ENCODE data around the gene WFDC11. TPM values are rescaled to one million over a fixed set of nuclear protein-coding genes. Genes with fewer than 3 reads are reported as not detected.
"Not testable (repeated sequence)": the region's sequence is repeated elsewhere in the genome, so short reads cannot be mapped to it uniquely, and the experiment has no call there.

Gene WFDC11
- total RNA-seq, 1 donor from 2014 or later: not detected

DNA sequence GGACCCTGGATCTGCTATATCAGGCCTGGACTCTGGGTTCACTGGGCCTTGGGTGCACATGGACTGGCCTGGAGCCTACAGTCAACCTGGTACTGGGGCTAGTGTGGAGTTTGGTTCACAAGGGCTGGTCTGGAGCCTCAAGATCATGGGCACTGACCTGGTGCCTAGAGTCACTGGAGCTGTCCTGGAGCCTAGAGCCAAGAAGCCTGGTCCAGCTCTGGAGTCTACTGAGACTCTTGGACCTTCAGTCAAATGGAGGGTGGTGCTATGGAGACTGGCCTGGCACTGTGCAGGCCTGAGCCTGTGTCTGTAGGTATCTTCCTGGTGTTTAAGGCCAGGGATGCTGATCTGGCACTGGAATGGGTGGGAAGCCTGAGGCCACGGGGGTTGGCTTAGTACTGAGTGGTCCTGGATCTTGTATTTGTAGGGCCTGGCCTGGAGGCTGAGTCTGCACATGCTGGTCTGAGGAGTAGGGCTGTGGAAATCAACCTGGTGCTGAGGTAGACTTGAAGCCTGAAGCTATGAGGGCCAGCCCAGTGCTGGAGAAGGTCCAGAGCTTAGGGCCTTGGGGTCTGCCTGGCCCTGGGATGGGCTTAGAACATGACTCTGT, 22.5 kb downstream of the WFDC11 start:
- Mint-ChIP-seq H3K27me3 (ENCODE audit: low read depth) (no peaks in the 10 kb centered on the region), H3K36me3 (ENCODE audit: low read depth) (no peaks in the 10 kb centered on the region), H3K4me1 (ENCODE audit: low read depth) (no peaks in the 10 kb centered on the region), H3K4me3 (ENCODE audit: low read depth) (no peak overlapping the region), H3K27ac (no peak overlapping the region), H3K9me3 (no peaks in the 10 kb centered on the region)
- intact Hi-C loops (cut with micrococcal nuclease): no loop called here
- DNase-seq (ENCODE audit: low spot score): no peak

GRCh38 chr20:45646875-45647274, 23.2 kb downstream of the WFDC11 start:
- Mint-ChIP-seq H3K9me3 (no peaks in the 10 kb centered on the region), H3K4me3 (ENCODE audit: low read depth) (no peak overlapping the region), H3K27ac (no peak overlapping the region), H3K27me3 (ENCODE audit: low read depth) (no peaks in the 10 kb centered on the region), H3K4me1 (ENCODE audit: low read depth) (no peaks in the 10 kb centered on the region), H3K36me3 (ENCODE audit: low read depth) (no peaks in the 10 kb centered on the region)
- intact Hi-C loops (cut with micrococcal nuclease): no loop called here
- no peak for DNase-seq (ENCODE audit: low spot score)

DNA sequence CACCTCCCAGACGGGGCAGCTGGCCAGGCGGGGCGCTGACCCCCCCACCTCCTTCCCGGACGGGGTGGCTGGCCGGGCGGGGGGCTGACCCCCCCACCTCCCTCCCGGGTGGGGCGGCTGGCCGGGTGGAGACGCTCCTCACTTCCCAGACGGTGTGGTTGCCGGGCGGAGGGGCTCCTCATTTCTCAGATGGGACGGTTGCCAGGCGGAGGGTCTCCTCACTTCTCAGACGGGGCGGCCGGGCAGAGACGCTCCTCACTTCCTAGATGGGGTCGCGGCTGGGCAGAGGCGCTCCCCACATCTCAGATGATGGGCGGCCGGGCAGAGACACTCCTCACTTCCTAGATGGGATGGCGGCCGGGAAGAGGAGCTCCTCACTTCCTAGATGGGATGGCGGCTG, 24.2 kb downstream of the WFDC11 start:
- intact Hi-C loops (cut with micrococcal nuclease); H3K4me3 Mint-ChIP-seq (ENCODE audit: low read depth); H3K27ac Mint-ChIP-seq; H3K36me3 Mint-ChIP-seq (ENCODE audit: low read depth); DNase-seq (ENCODE audit: low spot score); H3K9me3 Mint-ChIP-seq; H3K4me1 Mint-ChIP-seq (ENCODE audit: low read depth); H3K27me3 Mint-ChIP-seq (ENCODE audit: low read depth): not testable (repeated sequence)

DNA sequence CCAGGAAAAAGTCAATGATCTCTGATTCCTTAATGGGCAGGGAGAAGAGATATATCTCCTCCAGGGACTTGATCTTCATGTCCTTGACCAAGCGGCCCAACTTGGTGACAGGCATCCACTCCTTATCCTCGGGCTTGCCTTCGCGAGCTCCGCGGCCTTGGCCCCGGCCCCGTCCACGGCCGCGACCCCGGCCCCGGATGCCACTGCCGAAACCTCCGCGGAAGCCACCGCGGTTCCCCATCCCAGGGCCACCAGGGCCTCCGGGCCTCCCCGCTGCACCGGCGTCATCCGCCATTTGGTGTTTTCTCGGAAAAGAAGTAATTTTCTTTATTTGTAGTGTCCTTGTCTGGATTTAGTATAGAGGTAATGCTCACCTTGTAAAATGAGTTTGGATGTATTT, 29.0 kb downstream of the WFDC11 start:
- H3K4me1 Mint-ChIP-seq (ENCODE audit: low read depth); H3K36me3 Mint-ChIP-seq (ENCODE audit: low read depth); DNase-seq (ENCODE audit: low spot score); H3K27ac Mint-ChIP-seq; intact Hi-C loops (cut with micrococcal nuclease); H3K9me3 Mint-ChIP-seq; H3K27me3 Mint-ChIP-seq (ENCODE audit: low read depth); H3K4me3 Mint-ChIP-seq (ENCODE audit: low read depth): not testable (repeated sequence)

DNA sequence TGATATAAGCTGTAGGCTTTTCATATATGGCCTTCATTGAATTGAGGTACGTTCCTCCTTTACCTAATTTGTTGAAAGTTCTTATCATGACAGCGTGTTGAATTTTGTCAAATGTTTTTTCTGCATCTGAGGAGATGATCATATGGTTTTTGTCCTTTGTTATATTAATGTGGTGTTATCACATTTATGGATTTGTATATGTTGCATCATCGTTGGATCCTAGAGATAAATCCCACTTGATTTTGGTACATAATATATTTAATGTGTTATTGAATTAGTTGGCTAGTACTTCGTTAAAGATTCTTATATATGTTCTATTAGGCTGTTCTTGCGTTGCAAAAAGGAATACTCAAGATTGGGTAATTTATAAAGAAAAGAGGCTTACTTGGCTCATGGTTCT, 30.4 kb downstream of the WFDC11 start:
- Mint-ChIP-seq H3K4me1 (ENCODE audit: low read depth) (no peaks in the 10 kb centered on the region), H3K27me3 (ENCODE audit: low read depth) (peaks cover 5% of the 10 kb centered on the region), H3K27ac (no peak overlapping the region), H3K4me3 (ENCODE audit: low read depth) (no peak overlapping the region), H3K36me3 (ENCODE audit: low read depth) (no peaks in the 10 kb centered on the region), H3K9me3 (no peaks in the 10 kb centered on the region)
- no peak for DNase-seq (ENCODE audit: low spot score)
- intact Hi-C loops (cut with micrococcal nuclease): no loop called here

DNA sequence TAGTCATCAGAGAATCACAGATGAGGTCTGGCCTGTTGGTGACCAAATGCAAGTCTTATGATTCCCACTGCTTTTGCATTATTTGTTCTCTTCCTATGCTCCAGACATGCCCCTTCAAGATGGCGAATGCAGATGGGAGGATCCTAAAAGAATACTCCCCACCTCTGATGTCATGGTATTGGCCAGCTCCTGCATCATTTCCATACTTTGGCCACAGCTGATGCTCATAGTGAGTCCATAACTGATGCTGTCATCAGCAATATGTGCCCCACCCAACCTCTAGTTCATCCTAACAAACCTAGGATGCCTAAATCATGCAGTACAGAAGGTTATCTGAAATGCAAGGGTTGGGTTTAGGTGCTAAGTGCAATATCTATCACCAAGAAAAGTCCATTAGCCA, 33.5 kb downstream of the WFDC11 start:
- H3K4me1 Mint-ChIP-seq (ENCODE audit: low read depth): no peaks in the 10 kb centered on the region
- H3K9me3 Mint-ChIP-seq: no peaks in the 10 kb centered on the region
- no peak overlapping the region for H3K4me3 Mint-ChIP-seq (ENCODE audit: low read depth)
- no peak overlapping the region for H3K27ac Mint-ChIP-seq
- no peaks in the 10 kb centered on the region for H3K36me3 Mint-ChIP-seq (ENCODE audit: low read depth)
- intact Hi-C loops (cut with micrococcal nuclease): no loop called here
- no peak for DNase-seq (ENCODE audit: low spot score)
- peaks cover 8% of the 10 kb centered on the region for H3K27me3 Mint-ChIP-seq (ENCODE audit: low read depth)

DNA sequence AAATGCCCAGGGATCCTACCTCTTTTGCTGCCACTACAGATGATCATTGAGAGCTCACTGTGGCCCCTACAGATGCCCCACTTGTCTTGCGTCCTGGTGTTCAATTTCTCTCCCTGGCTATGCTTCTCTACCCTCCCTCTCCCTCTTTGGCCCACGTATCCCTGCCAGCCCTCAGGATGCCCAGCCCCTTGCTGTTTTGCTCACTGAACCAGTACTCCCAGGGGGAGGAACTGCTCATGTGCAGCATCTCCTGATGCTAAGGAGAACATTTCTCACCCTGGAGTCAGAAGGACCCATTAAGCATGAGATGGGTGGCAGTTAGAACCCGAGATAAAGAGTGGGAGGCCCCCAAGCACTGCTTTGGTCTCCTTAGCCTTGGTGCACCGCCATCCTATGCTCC, 38.9 kb downstream of the WFDC11 start, which contains the start of gene WFDC9:
Gene WFDC9, minus strand, starts transcription at position 101 of the 400 bp plus-strand sequence. CDS start 21,103 bp downstream, outside the sequence.
- intact Hi-C loops (cut with micrococcal nuclease): no loop called here
- H3K9me3 Mint-ChIP-seq: no peaks in the 10 kb centered on the region
- no peaks in the 10 kb centered on the region for H3K36me3 Mint-ChIP-seq (ENCODE audit: low read depth)
- H3K4me1 Mint-ChIP-seq (ENCODE audit: low read depth): no peaks in the 10 kb centered on the region
- no peak within 1 kb of the TSS for H3K4me3 Mint-ChIP-seq (ENCODE audit: low read depth)
- peaks cover 10% of the 10 kb centered on the region for H3K27me3 Mint-ChIP-seq (ENCODE audit: low read depth)
- no peak for DNase-seq (ENCODE audit: low spot score)
- no peak within 1 kb of the TSS for H3K27ac Mint-ChIP-seq

DNA sequence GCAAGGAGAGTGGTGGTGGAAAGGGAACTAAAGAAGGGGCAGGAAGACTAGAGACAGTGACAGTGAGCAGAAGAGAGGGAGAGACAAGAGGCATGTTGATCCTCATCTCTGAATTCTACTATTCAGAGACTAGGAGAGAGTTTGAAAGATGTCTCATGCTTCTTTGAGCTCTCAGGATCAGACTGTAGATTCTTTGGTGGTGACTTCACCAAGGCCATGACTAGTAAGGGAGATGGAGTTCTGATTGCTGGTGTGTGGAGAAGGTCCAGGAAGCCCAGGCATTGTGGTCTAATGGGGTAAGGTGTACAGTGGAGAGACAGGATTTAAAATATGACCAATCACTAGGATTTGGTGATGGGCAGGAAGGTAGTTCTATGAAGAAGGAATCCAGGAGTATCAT, 39.7 kb downstream of the WFDC11 start:
- H3K4me3 Mint-ChIP-seq (ENCODE audit: low read depth): no peak overlapping the region
- H3K36me3 Mint-ChIP-seq (ENCODE audit: low read depth): no peaks in the 10 kb centered on the region
- intact Hi-C loops (cut with micrococcal nuclease): no loop called here
- no peaks in the 10 kb centered on the region for H3K4me1 Mint-ChIP-seq (ENCODE audit: low read depth)
- H3K27ac Mint-ChIP-seq: no peak overlapping the region
- H3K9me3 Mint-ChIP-seq: no peaks in the 10 kb centered on the region
- peaks cover 10% of the 10 kb centered on the region for H3K27me3 Mint-ChIP-seq (ENCODE audit: low read depth)
- DNase-seq (ENCODE audit: low spot score): no peak

DNA sequence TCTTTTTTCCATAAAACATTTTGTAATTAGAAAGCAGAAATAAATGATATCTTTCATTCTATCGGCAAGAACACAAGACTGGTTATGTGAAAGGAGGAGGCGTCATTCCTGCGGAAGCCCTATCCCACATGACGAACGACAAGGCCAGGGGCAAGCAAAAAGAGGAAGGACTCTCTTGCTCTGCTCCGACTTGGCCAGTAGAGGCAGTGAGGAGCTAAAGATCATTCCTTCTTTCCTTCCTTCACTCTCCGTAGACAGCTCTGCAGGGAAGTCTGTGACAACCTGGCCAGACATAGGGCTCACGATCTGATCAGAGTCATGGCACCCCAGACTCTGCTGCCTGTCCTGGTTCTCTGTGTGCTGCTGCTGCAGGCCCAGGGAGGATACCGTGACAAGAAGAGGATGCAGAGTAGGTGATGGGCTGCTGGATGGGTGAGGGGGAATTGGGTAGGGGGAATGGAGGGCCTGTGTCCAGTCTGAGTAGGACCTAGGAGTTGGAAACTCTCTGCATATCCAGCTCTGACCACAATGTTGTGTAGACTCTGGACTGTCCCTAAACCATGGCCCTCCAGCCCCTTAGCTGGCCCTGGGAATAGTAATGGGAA, 40.4 kb downstream of the WFDC11 start, which contains the start of gene WFDC10A:
Gene WFDC10A, plus strand, starts transcription at position 244 of the 605 bp plus-strand sequence. Its CDS starts 75 bp downstream, at position 319.
- Mint-ChIP-seq H3K4me1 (ENCODE audit: low read depth) (no peaks in the 10 kb centered on the region), H3K27me3 (ENCODE audit: low read depth) (peaks cover 10% of the 10 kb centered on the region), H3K36me3 (ENCODE audit: low read depth) (no peaks in the 10 kb centered on the region), H3K27ac (no peak within 1 kb of the TSS), H3K4me3 (ENCODE audit: low read depth) (no peak within 1 kb of the TSS), H3K9me3 (no peaks in the 10 kb centered on the region)
- intact Hi-C loops (cut with micrococcal nuclease): no loop called here
- no peak for DNase-seq (ENCODE audit: low spot score)

GRCh38 chr20:45626540-45626939, 43.5 kb downstream of the WFDC11 start:
- Mint-ChIP-seq H3K4me3 (ENCODE audit: low read depth) (no peak overlapping the region), H3K27me3 (ENCODE audit: low read depth) (peaks cover 9% of the 10 kb centered on the region), H3K4me1 (ENCODE audit: low read depth) (no peaks in the 10 kb centered on the region), H3K27ac (no peak overlapping the region), H3K36me3 (ENCODE audit: low read depth) (no peaks in the 10 kb centered on the region), H3K9me3 (no peaks in the 10 kb centered on the region)
- DNase-seq (ENCODE audit: low spot score): no peak
- intact Hi-C loops (cut with micrococcal nuclease): no loop called here

GRCh38 chr20:45621593-45621992, 48.4 kb downstream of the WFDC11 start:
- Mint-ChIP-seq H3K27me3 (ENCODE audit: low read depth) (peaks cover 6% of the 10 kb centered on the region), H3K27ac (no peak overlapping the region), H3K36me3 (ENCODE audit: low read depth) (no peaks in the 10 kb centered on the region), H3K9me3 (no peaks in the 10 kb centered on the region), H3K4me1 (ENCODE audit: low read depth) (no peaks in the 10 kb centered on the region), H3K4me3 (ENCODE audit: low read depth) (no peak overlapping the region)
- no peak for DNase-seq (ENCODE audit: low spot score)
- intact Hi-C loops (cut with micrococcal nuclease): no loop called here

DNA sequence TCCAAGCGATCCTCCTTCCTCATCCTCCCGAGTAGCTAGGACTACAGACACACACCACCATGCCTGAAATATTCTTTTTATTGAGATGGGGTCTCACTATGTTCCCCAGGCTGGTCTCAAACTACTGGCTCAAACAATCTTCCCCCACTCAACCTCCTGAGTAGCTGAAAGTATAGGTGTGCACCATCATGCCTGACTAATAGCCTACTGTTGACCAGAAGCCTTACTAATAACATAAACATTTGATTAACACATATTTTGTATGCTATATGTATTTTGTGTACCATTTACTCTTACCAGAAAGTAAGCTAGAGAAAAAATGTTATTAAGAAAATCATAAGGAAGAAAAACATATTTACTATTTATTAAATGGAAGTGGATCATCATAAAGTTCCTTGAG, 52.4 kb downstream of the WFDC11 start:
- H3K9me3 Mint-ChIP-seq: no peaks in the 10 kb centered on the region
- no peak overlapping the region for H3K27ac Mint-ChIP-seq
- no peak overlapping the region for H3K4me3 Mint-ChIP-seq (ENCODE audit: low read depth)
- intact Hi-C loops (cut with micrococcal nuclease): loop anchor here (10.0 kb wide), 1 partner anchor 1837 kb away; no protein-coding TSS in a partner anchor
- no peak for DNase-seq (ENCODE audit: low spot score)
- H3K27me3 Mint-ChIP-seq (ENCODE audit: low read depth): peaks cover 10% of the 10 kb centered on the region
- H3K4me1 Mint-ChIP-seq (ENCODE audit: low read depth): peaks cover 2% of the 10 kb centered on the region
- H3K36me3 Mint-ChIP-seq (ENCODE audit: low read depth): no peaks in the 10 kb centered on the region

- Mint-ChIP-seq H3K27me3 (ENCODE audit: low read depth) (peaks cover 6% of the 10 kb centered on the region), H3K36me3 (ENCODE audit: low read depth) (no peaks in the 10 kb centered on the region), H3K4me3 (ENCODE audit: low read depth) (no peak overlapping the region), H3K27ac (no peak overlapping the region), H3K4me1 (ENCODE audit: low read depth) (peaks cover 22% of the 10 kb centered on the region), H3K9me3 (peaks cover 31% of the 10 kb centered on the region)
- intact Hi-C loops (cut with micrococcal nuclease): loop anchor here (10.0 kb wide), 1 partner anchor 1842 kb away; no protein-coding TSS in a partner anchor
- DNase-seq (ENCODE audit: low spot score): no peak
Observed at GRCh38 chr20:45612314-45612713, 57.7 kb downstream of the WFDC11 start.
